Testis (tissue), 3 donors: ENCODE results near the gene PAM16. TPM values are rescaled to one million over a fixed set of nuclear protein-coding genes. Genes with fewer than 3 reads are reported as not detected.
A peak's percentile ranks its signal among the peaks of the same experiment; 100 is the strongest.

Experiments used
- DNase-seq: peaks from one replicate; pipeline ENCODE4 v3.0.0-alpha.2; 2019
- H3K27ac ChIP-seq, 2 donors: fragments of 200-600 bp; sonication (generic); one replicate each; pipeline ENCODE4 v1.5.1; 2019
- H3K27me3 ChIP-seq: fragments of 200-600 bp; sonication (generic); one replicate; pipeline ENCODE4 v1.5.1; 2019
- H3K36me3 ChIP-seq: fragments of 200-600 bp; sonication (generic); one replicate; pipeline ENCODE4 v1.5.1; 2017; ENCODE audit warnings: low read depth; ENCODE audit errors: missing control alignments
- H3K4me1 ChIP-seq: fragments of 200-600 bp; sonication (generic); one replicate; pipeline ENCODE4 v1.5.1; 2019
- H3K4me3 ChIP-seq, 2 donors: fragments of 200-600 bp; sonication (generic); one replicate each; pipeline ENCODE4 v1.5.1; 2017 to 2019
- H3K9me3 ChIP-seq: fragments of 200-600 bp; sonication (generic); one replicate; pipeline ENCODE4 v1.5.1; 2017
- POLR2A ChIP-seq: fragments of 450-650 bp; IDR thresholded peaks from one replicate; pipeline ENCODE4 v1.6.1; 2017; ENCODE audit warnings: antibody characterized with exemption, mild to moderate bottlenecking, moderate library complexity
- WGBS, 2 donors: methylation state at CpG; one replicate each; pipeline ENCODE4 v1.1.5; 2018; 5-methylcytosine and 5-hydroxymethylcytosine counted together
- intact Hi-C: fragments of 100-400 bp; cut with DNase I; formaldehyde crosslinking; loops from one replicate; pipeline ENCODE4 v1.15.1; 2023; ENCODE audit warnings: low total_unique reads
- polyA plus RNA-seq: library from polyadenylated mRNA; stranded (reverse); fragments of 350-450 nt; fragmentation: Illumina TruSeq; extraction: RNeasy Lipid Tissue Mini Kit (QIAGEN cat#74804); gene quantifications from one replicate; pipeline ENCODE4 v1.2.3, GENCODE V29; 2014; ENCODE audit warnings: low read depth, low replicate concordance; ENCODE audit not compliant: insufficient read depth
- total RNA-seq, 2 donors: library from RNA; depleted of rRNA; stranded (reverse); fragments of >200 nt; gene quantifications; one replicate each; pipeline ENCODE4 v1.2.3, GENCODE V29; 2016
- TF ChIP-seq, protein P1 (sequence below), 3 experiments: fragments of 450-650 bp in 2 of 3; fragments of 200-600 bp in 1 of 3; sonication (generic) in 1 of 3; IDR thresholded peaks; one replicate each; pipeline ENCODE4 v1.5.1; 2016 to 2019; ENCODE audit warnings: antibody characterized with exemption in 3 of 3, mild to moderate bottlenecking in 2 of 3, moderate library complexity in 1 of 3

The PAM16 gene
- total and polyA plus RNA-seq, 3 donors from 2014 or later = 61.8 to 148 (median 126) TPM

DNA sequence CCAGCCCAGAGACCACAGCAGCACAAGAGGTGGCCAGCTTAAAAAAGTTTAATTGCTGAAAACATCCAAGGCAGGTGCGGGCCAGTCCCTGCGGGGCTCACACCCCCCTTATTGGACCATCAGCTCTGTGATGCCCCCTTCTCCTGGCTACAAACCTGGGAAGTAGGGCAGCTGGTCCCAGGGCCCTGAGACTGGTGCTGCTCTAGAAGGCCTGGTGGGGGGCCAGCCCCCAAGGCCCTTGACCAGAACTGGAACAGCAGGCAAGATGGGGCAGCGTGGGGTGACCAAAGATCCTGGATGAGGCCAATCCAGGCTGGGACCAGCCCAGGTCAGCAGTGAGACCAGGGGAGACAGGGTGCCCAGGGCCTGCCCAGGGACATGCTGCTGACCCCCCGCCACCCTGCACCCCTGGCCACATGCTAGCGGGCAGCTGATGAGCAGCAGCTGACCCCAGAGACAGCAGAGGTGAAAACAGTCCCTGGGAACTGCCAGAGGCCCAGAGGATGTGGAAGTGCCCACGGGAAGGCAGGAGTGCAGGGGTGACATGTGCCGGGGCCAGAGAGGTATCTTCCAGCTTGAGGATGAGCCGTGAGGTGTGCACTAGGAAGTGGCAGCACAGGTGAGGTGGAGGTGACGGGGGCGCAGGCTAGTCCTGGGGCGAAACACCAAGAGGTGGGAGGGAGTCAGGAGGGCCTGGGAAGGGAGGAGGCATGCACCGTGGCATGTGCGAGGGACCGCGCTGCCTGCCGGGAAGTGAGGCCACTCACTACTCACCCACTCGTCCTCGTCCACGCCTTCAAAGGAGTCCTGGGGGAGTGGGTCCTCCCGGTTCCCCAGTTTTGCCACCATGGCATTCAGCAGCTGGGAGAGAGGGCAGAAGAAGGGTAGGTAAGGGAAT, 3.6 kb upstream of the PAM16 start:
- 89 to 99% methylated on average over 15 to 19 of the region's 20 CpGs for WGBS, 2 donors

DNA sequence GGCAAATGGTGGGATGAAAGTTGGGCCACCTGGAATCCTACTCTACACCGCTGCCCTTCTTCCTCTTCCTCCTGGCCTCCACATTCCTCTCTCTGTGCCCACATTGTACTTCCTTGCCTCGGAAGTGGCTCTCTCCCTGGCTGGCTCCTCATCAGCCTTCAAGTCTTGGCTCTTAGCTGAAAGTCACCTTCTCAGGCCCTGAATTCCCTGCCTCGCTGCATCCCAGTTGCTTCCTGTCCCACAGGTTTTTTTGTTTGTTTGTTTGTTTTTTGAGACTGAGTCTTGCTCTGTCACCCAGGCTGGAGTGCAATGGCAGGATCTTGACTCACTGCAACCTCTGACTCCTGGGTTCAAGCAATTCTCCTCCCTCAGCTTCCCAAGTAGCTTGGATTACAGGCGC, 2.6 kb upstream of the PAM16 start:
- no peak for TF ChIP-seq POLR2A
- TF ChIP-seq, protein P1, sequence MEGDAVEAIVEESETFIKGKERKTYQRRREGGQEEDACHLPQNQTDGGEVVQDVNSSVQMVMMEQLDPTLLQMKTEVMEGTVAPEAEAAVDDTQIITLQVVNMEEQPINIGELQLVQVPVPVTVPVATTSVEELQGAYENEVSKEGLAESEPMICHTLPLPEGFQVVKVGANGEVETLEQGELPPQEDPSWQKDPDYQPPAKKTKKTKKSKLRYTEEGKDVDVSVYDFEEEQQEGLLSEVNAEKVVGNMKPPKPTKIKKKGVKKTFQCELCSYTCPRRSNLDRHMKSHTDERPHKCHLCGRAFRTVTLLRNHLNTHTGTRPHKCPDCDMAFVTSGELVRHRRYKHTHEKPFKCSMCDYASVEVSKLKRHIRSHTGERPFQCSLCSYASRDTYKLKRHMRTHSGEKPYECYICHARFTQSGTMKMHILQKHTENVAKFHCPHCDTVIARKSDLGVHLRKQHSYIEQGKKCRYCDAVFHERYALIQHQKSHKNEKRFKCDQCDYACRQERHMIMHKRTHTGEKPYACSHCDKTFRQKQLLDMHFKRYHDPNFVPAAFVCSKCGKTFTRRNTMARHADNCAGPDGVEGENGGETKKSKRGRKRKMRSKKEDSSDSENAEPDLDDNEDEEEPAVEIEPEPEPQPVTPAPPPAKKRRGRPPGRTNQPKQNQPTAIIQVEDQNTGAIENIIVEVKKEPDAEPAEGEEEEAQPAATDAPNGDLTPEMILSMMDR (IDR thresholded peaks at IDR 0.05) = no peak
- Histone ChIP-seq H3K4me1 (peaks cover 2% of the 10 kb centered on the region), H3K4me3 (no peak overlapping the region), H3K36me3 (no peaks in the 10 kb centered on the region), H3K27ac (no peak overlapping the region), H3K27me3 (no peaks in the 10 kb centered on the region), H3K9me3 (no peaks in the 10 kb centered on the region)
- DNase-seq = no peak
- intact Hi-C loops = no loop called here
- WGBS, 2 donors = 95 to 97% methylated on average over 4 of the region's 4 CpGs

More for the DNA sequence above, 3.6 kb upstream of the PAM16 start:
- H3K27ac ChIP-seq = no peak overlapping the region
- H3K36me3 ChIP-seq = no peaks in the 10 kb centered on the region
- H3K27me3 ChIP-seq = no peaks in the 10 kb centered on the region
- no peak for DNase-seq
- no peaks in the 10 kb centered on the region for H3K9me3 ChIP-seq
- H3K4me3 ChIP-seq = no peak overlapping the region
- H3K4me1 ChIP-seq = no peaks in the 10 kb centered on the region
- no peak for TF ChIP-seq POLR2A
- intact Hi-C loops = loop anchor here (5.0 kb wide), 1 partner anchor 48 kb away; no protein-coding TSS in a partner anchor

DNA sequence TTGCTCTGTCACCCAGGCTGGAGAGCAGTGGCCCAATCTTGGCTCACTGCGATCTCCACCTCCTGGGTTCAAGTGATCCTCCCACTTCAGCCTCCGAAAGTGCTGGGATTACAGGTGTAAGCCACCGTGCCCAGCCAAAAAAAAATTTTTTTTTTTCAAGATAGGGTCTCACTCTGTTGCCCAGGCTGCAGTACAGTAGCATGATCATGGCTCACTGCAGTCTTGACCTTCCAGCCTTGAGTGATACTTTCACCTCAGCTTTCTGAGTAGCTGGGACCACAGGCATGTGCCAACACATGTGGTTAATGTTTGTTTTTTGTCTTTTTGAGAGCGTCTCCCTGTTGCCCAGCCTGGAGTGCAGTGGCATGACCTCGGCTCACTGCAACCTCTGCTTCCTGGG, 1.7 kb upstream of the PAM16 start:
- no peak for DNase-seq
- TF ChIP-seq, protein P1 (IDR thresholded peaks at IDR 0.05) = no peak
- TF ChIP-seq POLR2A = no peak
- Histone ChIP-seq H3K27ac (no peak overlapping the region), H3K27me3 (no peaks in the 10 kb centered on the region), H3K36me3 (no peaks in the 10 kb centered on the region), H3K4me1 (peaks cover 11% of the 10 kb centered on the region), H3K4me3 (no peak overlapping the region), H3K9me3 (no peaks in the 10 kb centered on the region)
- WGBS, 2 donors = 94 to 96% methylated on average over 5 of the region's 5 CpGs
- intact Hi-C loops = no loop called here

DNA sequence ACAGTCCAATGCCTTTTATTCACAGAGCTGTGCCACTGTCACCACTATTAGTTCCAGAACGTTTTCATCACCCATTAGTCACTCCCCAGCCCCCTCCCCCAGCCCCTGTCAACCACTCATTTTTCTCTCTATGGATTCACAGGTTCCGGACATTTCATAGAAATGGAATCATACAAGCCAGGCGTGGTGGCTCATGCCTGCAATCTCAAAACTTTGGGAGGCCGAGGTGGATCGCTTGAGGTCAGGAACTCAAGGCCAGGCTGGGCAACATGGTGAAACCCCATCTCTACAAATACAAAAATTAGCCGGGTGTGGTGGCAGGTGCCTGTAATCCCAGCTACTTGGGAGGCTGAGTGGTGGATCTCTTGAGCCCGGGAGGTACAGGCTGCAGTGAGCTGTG, 759 bp upstream of the PAM16 start:
- no peak for TF ChIP-seq POLR2A
- TF ChIP-seq, protein P1 (IDR thresholded peaks at IDR 0.05) = no peak
- no peak for DNase-seq
- WGBS, 2 donors = 64 to 69% methylated on average over 7 of the region's 7 CpGs
- no peaks in the 10 kb centered on the region for H3K27me3 ChIP-seq
- H3K4me3 ChIP-seq = no peak overlapping the region
- intact Hi-C loops = no loop called here
- H3K27ac ChIP-seq = no peak overlapping the region
- H3K36me3 ChIP-seq = no peaks in the 10 kb centered on the region
- H3K4me1 ChIP-seq = peaks cover 20% of the 10 kb centered on the region
- no peaks in the 10 kb centered on the region for H3K9me3 ChIP-seq

DNA sequence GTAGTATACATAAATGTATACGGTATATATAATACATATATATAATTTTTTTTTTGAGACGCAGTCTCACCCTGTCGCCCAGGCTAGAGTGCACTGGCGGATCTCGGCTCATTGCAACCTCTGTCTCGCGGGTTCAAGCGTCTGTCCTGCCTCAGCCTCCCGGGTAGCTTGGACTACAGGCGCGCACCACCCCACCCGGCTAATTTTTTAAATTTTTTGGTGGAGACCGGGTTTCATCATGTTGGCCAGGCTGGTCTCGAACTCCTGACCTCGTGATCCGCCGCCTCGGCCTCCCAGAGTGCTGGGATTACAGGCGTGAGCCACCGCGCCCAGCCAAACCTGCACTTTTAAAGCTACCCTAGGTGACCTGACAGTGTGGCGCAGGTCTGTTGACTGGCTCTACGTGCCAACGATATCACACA, 745 bp downstream of the PAM16 start:
- peak overlapping the region; percentile 68 to 88 for H3K27ac ChIP-seq
- intact Hi-C loops = no loop called here
- 22 to 27% methylated on average over 22 to 24 of the region's 24 CpGs for WGBS, 2 donors
- H3K4me3 ChIP-seq = peak overlapping the region; percentile 75 to 91
- no peaks in the 10 kb centered on the region for H3K36me3 ChIP-seq
- no peaks in the 10 kb centered on the region for H3K9me3 ChIP-seq
- DNase-seq = no peak
- no peaks in the 10 kb centered on the region for H3K27me3 ChIP-seq
- TF ChIP-seq, protein P1 (IDR thresholded peaks at IDR 0.05) = no peak
- no peak for TF ChIP-seq POLR2A
- peaks cover 32% of the 10 kb centered on the region for H3K4me1 ChIP-seq
